HG02642 (cell line): Measurements from ENCODE around the gene BTC.
A peak's percentile ranks its signal among the peaks of the same experiment; 100 is the strongest.
"Not testable (repeated sequence)": the region's sequence is repeated elsewhere in the genome, so short reads cannot be mapped to it uniquely, and the experiment has no call there.

Experiments used
- ATAC-seq: cut with Tn5 transposase; IDR thresholded peaks from one replicate; pipeline ENCODE4 v1.9.1; 2021; ENCODE audit warnings: mild to moderate bottlenecking; ENCODE audit not compliant: unreplicated experiment, poor library complexity

BTC gene

DNA sequence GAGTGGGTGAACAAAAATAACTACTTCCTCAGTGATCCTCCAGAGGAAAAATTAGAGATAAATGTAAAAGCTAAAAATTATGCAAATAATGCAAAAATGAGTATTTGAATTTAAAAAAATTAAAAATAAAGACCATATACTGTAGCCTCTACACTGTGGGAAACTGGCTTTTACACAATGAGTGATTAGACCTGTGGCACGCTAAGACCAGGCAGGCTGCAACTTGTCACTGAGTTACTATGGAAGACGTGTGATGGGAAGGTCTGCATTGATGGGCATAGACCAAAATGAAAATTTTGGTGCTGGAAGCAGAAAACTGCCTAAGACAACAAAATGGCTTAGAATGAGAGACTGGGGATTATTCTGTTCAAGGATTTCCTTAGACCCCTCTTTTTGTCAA is 30.2 kb downstream of the BTC start:
- no peak for ATAC-seq

DNA sequence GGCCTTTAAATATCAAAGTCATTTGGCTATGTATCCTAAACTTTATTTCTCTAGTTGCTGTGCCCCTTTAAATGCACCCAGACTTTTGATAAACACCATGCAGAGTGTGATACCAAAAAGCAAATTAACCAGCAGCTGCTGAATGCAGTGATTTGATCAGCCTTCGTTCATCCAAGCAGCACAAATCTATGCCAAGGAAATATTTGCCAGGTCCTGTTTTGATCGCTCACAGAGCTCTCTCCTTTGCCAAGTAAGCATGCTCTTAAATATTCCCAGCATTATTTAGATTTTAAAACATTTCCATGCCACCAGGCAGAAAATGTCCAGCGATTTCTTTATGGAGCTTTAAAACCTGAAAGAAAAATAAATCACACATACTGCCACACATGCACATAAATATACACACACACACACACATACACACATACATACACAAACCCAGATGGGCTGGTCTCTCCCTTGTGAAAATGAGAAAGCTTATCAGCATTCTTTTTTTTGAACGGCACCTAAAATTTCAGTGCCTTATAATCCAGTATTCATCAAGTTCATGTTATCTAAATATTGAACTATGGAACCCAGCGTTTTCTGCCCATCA is 35.7 kb downstream of the BTC start:
- no peak for ATAC-seq

- ATAC-seq, result no peak
Measured at GRCh38 chr4:74757136-74757535, 37.2 kb downstream of the BTC start.

- ATAC-seq, result no peak
Measured at GRCh38 chr4:74755486-74755885, 38.8 kb downstream of the BTC start.

- ATAC-seq, result peak; percentile 80
Measured at GRCh38 chr4:74754218-74754617, 40.1 kb downstream of the BTC start.

DNA sequence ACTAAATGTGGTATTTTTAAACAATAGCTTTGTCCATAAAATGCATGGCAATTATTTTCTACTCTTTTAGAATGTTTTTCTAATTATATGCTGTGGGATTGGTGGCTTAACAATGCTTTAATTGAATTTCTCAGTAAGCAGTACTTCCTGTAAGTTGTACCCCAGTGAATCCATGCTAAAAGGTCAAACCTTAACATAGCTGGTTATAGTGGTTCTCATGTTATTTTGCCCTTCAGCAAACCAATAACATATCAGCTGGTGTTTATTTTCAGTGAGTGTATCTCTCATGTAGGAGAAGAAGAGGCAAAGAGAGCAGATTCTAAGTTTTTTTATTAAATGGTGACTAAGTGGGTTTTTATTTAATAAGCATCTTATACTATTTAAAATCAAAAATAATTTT is 41.5 kb downstream of the BTC start:
- no peak for ATAC-seq

DNA sequence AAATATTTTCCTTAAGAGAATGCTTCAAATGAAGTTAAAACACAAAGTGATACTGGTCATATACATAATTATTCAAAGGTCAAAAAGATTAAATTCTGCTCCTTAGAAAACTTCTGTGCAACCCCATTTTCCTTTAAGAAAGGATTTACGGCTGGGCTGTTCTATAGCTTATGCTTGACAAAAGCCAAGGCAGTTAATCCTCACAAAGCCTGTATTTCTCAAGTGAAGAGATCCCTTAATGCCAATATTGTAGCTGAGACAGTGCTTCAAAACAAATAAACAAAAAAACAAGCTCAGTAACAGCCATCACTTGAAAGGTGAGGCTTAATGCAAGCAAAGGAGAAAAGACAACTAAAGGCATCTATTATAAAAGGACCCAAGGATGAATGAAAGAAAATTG is 42.5 kb downstream of the BTC start:
- no peak for ATAC-seq

GRCh38 chr4:74751247-74751646 is 43.1 kb downstream of the BTC start:
- no peak for ATAC-seq

DNA sequence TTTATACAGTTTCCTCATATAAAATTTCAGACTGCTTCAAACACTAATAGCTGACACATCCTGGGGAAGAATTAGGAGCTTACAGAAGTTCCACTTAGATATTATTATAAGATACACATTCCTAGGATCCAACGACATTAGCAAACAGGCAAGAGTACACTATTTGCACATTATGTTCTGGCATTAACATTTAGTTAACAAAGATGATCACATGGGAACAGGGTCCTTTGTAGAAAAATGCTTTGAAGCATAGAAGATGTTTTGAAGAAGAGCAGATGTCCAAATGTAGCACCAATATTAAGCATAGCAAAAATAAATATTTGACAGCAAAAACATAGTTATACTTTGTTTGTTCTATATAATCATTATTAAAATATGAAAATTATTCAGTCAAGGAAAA is 52.1 kb downstream of the BTC start:
- ATAC-seq, result no peak

- no peak for ATAC-seq
Measured at GRCh38 chr4:74738464-74739143, 55.7 kb downstream of the BTC start.

DNA sequence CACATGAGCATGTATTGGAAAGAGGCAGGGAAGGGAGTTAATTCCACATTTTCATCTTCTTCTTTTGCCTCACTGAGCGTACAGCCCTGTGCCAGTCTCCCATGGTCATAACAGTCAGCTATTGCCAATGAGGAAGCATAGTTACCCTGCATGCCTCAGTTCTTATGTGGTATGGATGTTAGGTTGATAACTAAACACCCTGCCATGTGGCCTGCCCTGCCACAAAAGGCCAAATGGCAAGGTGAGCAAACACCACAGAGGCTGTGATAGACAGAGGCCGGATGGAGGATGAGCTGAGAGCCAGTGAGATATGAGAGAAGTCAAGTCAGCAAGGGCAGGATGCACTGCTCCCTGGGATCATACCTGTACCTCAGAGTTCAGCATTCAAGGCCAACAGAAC is 59.3 kb downstream of the BTC start:
- no peak for ATAC-seq

- ATAC-seq, result no peak
Measured at GRCh38 chr4:74733756-74734155, 60.6 kb downstream of the BTC start.

DNA sequence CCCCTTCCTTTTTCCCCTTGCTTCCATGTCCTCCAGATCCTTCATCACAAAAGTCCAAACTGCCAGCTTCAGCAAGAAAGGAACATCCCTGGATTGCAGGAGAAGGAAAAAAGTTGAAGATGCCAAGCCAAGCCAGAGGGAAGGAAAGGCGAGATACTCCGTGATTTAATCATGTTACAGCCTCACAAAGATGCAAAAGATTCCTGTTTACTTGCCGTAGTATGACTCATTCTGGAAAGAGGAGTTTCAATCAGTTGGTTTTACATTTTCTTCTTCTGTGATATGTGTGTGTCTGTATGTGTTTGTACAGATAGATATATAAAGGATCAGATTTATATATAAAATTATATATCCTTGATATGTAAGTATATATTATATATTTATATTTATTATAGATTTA is 69.3 kb downstream of the BTC start:
- no peak for ATAC-seq

- ATAC-seq, result no peak
Measured at GRCh38 chr4:74716436-74716765, 77.9 kb downstream of the BTC start.

DNA sequence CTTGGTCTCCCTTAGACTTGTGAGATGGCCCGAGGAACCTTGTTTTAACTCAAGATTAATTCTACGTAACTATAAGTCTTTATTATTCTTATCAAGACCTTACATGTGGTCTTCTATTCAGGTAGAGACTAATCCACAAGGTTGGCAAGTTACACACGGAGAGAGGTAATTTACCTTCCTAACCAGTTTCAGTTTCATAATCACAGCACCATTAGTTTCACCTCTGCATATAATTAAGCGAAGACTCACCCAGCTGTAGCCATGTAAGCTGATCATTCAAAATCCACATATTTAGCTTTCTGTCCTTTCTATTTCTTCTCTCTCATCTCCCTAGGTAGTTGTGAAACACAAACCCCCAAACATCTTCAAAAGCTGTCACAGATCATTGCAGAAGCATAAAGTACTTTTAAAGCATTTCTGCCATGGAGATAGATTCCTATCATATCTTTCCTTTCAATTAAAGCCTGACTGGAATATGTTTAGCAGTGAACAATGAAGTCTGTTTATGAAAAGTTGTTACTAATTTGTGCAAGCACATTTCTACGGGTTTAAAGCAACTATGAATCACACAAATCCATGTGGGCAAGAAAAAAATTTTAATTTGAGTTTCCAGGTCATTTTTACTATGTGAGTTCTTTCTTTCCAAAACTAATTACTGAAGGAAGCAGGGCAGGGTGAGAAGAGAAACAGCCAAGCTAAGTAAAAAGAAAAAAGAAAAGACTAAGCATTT is 78.5 kb downstream of the BTC start:
- no peak for ATAC-seq

DNA sequence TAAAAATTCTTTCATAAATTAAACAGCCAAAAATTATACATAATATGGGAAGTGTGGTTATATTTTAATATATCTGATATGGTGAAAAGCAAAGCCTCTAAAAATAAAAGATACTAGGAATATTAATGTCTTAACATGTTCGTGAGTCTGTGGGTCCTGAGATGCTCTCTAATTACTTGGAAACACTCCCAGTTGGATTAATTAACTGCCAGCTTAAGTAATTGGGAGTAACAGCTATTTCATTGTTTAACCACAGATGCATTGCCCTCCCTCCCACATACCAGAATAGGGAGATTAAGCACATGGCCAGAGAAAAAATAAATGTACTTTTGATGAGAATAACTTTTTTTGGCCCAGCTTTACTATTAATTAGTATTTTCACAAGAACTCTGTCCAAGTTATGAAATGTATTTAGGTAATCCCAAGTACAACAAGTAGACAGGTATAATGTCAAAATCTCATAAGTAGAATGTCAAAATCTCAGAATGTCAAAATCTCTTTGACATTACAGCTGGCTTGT is 79.7 kb downstream of the BTC start:
- ATAC-seq, result no peak

- ATAC-seq, result not testable (repeated sequence)
Measured at GRCh38 chr4:74708135-74708534, 86.2 kb downstream of the BTC start.
